ENCODE measurements around the gene LGMN. TPM values are rescaled to one million over a fixed set of nuclear protein-coding genes. Genes with fewer than 3 reads are reported as not detected.

The LGMN gene
- total and polyA plus RNA-seq, 12 donors: 82.2 to 211 (median 103) TPM

GRCh38 chr14:92747701-92748258 is 647 bp downstream of the LGMN start:
- 2% methylated on average over 16 of the region's 16 CpGs for WGBS, 2 donors
- Histone ChIP-seq H3K27ac (peak overlapping the region; percentile 26 to 92 (median 90)), H3K4me1 (peaks cover 10 to 68% (median 19%) of the 10 kb centered on the region in 9 donors), H3K4me3 (peak overlapping the region; percentile 67 to 95 (median 76)), H3K36me3 (peaks cover 0 to 12% (median 5%) of the 10 kb centered on the region in 9 donors), H3K27me3 (peaks cover 0 to 26% (median 0%) of the 10 kb centered on the region in 7 donors), H3K9me3 (no peaks in the 10 kb centered on the region)
- peak in 3 of 8 donors; percentile 2 to 4 (median 2) for ATAC-seq
- intact Hi-C loops (cut with DNase I): loop anchor here in 3 of 10 donors (5.0 kb wide), 2 partner anchors 35 to 45 kb away; partner anchors contain the start of gene GOLGA5 (in 2 of the 3)
- TF ChIP-seq CTCF (IDR thresholded peaks at IDR 0.05): no peak
- no peak for DNase-seq

- H3K36me3 ChIP-seq: peaks cover 0 to 43% (median 13%) of the 10 kb centered on the region in 9 donors
- WGBS, 2 donors: 71 to 79% methylated on average over 2 of the region's 2 CpGs
- H3K4me1 ChIP-seq: peaks cover 7 to 41% (median 22%) of the 10 kb centered on the region in 9 donors
- TF ChIP-seq CTCF (IDR thresholded peaks at IDR 0.05): no peak
- intact Hi-C loops (cut with DNase I): no loop called here
- peaks cover 0 to 20% (median 0%) of the 10 kb centered on the region in 7 donors for H3K27me3 ChIP-seq
- H3K27ac ChIP-seq: no peak overlapping the region
- no peak overlapping the region for H3K4me3 ChIP-seq
- ATAC-seq: no peak
- DNase-seq: no peak
- H3K9me3 ChIP-seq: no peaks in the 10 kb centered on the region
These were observed 4.2 kb downstream of the LGMN start for GRCh38 chr14:92744198-92744597.

GRCh38 chr14:92740440-92740839 is 8.0 kb downstream of the LGMN start:
- H3K36me3 ChIP-seq: peaks cover 0 to 43% (median 13%) of the 10 kb centered on the region in 9 donors
- no peak for TF ChIP-seq CTCF (IDR thresholded peaks at IDR 0.05)
- no peak overlapping the region for H3K4me3 ChIP-seq
- no peak overlapping the region for H3K27ac ChIP-seq
- ATAC-seq (no peak), DNase-seq (no peak)
- no peaks in the 10 kb centered on the region for H3K27me3 ChIP-seq
- intact Hi-C loops (cut with DNase I): no loop called here
- peaks cover 0 to 35% (median 16%) of the 10 kb centered on the region in 9 donors for H3K4me1 ChIP-seq
- H3K9me3 ChIP-seq: no peaks in the 10 kb centered on the region
- 91 to 92% methylated on average over 8 of the region's 8 CpGs for WGBS, 2 donors

- no peak overlapping the region for H3K4me3 ChIP-seq
- 91 to 93% methylated on average over 4 of the region's 4 CpGs for WGBS, 2 donors
- H3K27me3 ChIP-seq: no peaks in the 10 kb centered on the region
- TF ChIP-seq CTCF (IDR thresholded peaks at IDR 0.05): no peak
- H3K27ac ChIP-seq: no peak overlapping the region
- ATAC-seq: no peak
- no peaks in the 10 kb centered on the region for H3K9me3 ChIP-seq
- H3K36me3 ChIP-seq: peaks cover 0 to 37% (median 8%) of the 10 kb centered on the region in 9 donors
- no peak for DNase-seq
- intact Hi-C loops (cut with DNase I): no loop called here
- peaks cover 3 to 43% (median 14%) of the 10 kb centered on the region in 9 donors for H3K4me1 ChIP-seq
These were observed 10.7 kb downstream of the LGMN start for GRCh38 chr14:92737619-92738188.

Data from heart right ventricle (tissue), 16 donors.